HepG2 (cell line): ENCODE measurements around the gene NCAM2. TPM values are rescaled to one million over a fixed set of nuclear protein-coding genes. Genes with fewer than 3 reads are reported as not detected.

Source experiments
- ATAC-seq: fragments of 200-7000 bp; cut with Tn5 transposase; 3 replicates; pipeline ENCODE4 v1.9.1; 2020; ENCODE audit warnings: mild to moderate bottlenecking, moderate library complexity
- BruUV-seq: library from RNA; stranded (reverse); fragments of 400-500 nt; replicated peaks from 2 replicates; lab custom pipeline; 2021; lab: Mats Ljungman, UMichigan
- CTCF ChIA-PET: fragments of 300-600 bp; formaldehyde crosslinking; extraction: SDS; loops from one replicate; lab custom pipeline; 2021; ENCODE audit warnings: low total read pairs, inconsistent platforms, low intra/inter-chr PET ratio; lab: Yijun Ruan, JAX
- POLR2A ChIA-PET: fragments of 350-600 bp; sonication (Branson Sonifier 250); formaldehyde crosslinking; loops from one replicate; lab custom pipeline; 2020; ENCODE audit warnings: antibody characterized with exemption, inconsistent platforms; lab: Yijun Ruan, JAX
- DNase-seq: peaks from one replicate; pipeline ENCODE4 v3.0.0-alpha.2; 2015; ENCODE audit warnings: low spot score
- FAIRE-seq: peaks from 3 replicates; lab custom pipeline; 2011; peaks lifted over from hg19 to GRCh38; lab: Jason Lieb, UNC
- H2AFZ ChIP-seq: one replicate; pipeline ENCODE4 v1.6.1; 2011; ENCODE audit warnings: low read length, inconsistent platforms
- H3K27ac ChIP-seq: fragments of 300-600 bp; 3 replicates; pipeline ENCODE4 v1.8.0; 2011; ENCODE audit warnings: mixed run types, mild to moderate bottlenecking, mixed read lengths, low read length, inconsistent platforms; ENCODE audit not compliant: insufficient read depth; ENCODE audit errors: extremely low read length
- H3K27me3 ChIP-seq, 2 experiments: fragments of 200-600 bp in 1 of 2; 2 replicates in 1 of 2; 3 replicates in 1 of 2; pipeline versions ENCODE4 v1.6.0 to v1.8.0; 2011; ENCODE audit warnings: low read length in 2 of 2, mild to moderate bottlenecking in 2 of 2, moderate library complexity in 2 of 2, inconsistent platforms in 1 of 2; ENCODE audit not compliant: insufficient read depth in 2 of 2, control insufficient read depth in 1 of 2
- H3K36me3 ChIP-seq, 2 experiments: fragments of 200-600 bp in 1 of 2; replicated peaks in 1 of 2; 2 replicates in 1 of 2; 3 replicates in 1 of 2; pipeline versions ENCODE4 v1.5.1 to v1.8.0; 2011; ENCODE audit warnings: low read length in 2 of 2, inconsistent platforms in 1 of 2; ENCODE audit not compliant: insufficient read depth in 2 of 2, control insufficient read depth in 1 of 2
- H3K4me1 ChIP-seq: 2 replicates; pipeline ENCODE4 v1.5.1; 2012; ENCODE audit warnings: low read length, inconsistent platforms; ENCODE audit not compliant: insufficient read depth
- H3K4me2 ChIP-seq: 2 replicates; pipeline ENCODE4 v1.6.0; 2011; ENCODE audit warnings: low read depth, low read length, inconsistent platforms
- H3K4me3 ChIP-seq, 3 experiments: fragments of 200-600 bp in 1 of 3; sonication (generic), shearing (Covaris generic) in 1 of 3; replicated peaks in 1 of 3; 2 replicates each; pipeline ENCODE4 v1.5.1; 2011 to 2016; ENCODE audit warnings: low read length in 3 of 3, inconsistent platforms in 2 of 3, low read depth in 2 of 3, mild to moderate bottlenecking in 2 of 3, control low read depth in 1 of 3, mixed read lengths in 1 of 3; ENCODE audit not compliant: insufficient read depth in 1 of 3
- H3K79me2 ChIP-seq: one replicate; pipeline ENCODE4 v1.6.1; 2011; ENCODE audit warnings: low read length, inconsistent platforms; ENCODE audit not compliant: insufficient read depth
- H3K9ac ChIP-seq: 2 replicates; pipeline ENCODE4 v1.6.0; 2011; ENCODE audit warnings: mild to moderate bottlenecking, low read depth, low read length, inconsistent platforms; ENCODE audit not compliant: insufficient read depth
- H3K9me3 ChIP-seq: 2 replicates; pipeline ENCODE4 v1.5.1; 2012; ENCODE audit warnings: mild to moderate bottlenecking, low read length
- H4K20me1 ChIP-seq: 2 replicates; pipeline ENCODE4 v1.6.0; 2011; ENCODE audit warnings: inconsistent platforms, mild to moderate bottlenecking, low read length, moderate library complexity; ENCODE audit not compliant: insufficient read depth
- FOXA3 ChIP-seq: IDR thresholded peaks from 2 replicates; pipeline ENCODE4 v1.6.1; 2016; ENCODE audit warnings: missing genetic modification reagents, missing compliant biosample characterization
- JARID2 ChIP-seq: sonication (generic); formaldehyde crosslinking; IDR thresholded peaks from 2 replicates; pipeline ENCODE4 v1.8.1; 2023; ENCODE audit warnings: missing genetic modification reagents, inconsistent platforms; ENCODE audit not compliant: insufficient replicate concordance
- ZSCAN25 ChIP-seq: sonication (generic); formaldehyde crosslinking; IDR thresholded peaks from 2 replicates; pipeline ENCODE4 v1.8.0; 2022; ENCODE audit warnings: mild to moderate bottlenecking, missing genetic modification reagents
- WGBS: methylation state at CpG from one replicate; pipeline ENCODE4 v1.1.6; 2017; ENCODE audit warnings: low lambda C conversion rate; 5-methylcytosine and 5-hydroxymethylcytosine counted together
- in situ Hi-C: cut with HindIII; loops from 2 replicates; pipeline ENCODE4 v1.10.0; 2017; ENCODE audit warnings: low pct_unique_long_range_greater_than_20kb; ENCODE audit not compliant: extremely low pct_ligation_motif_present
- intact Hi-C: fragments of 100-400 bp; cut with micrococcal nuclease; formaldehyde crosslinking; loops from one replicate; pipeline ENCODE4 v1.10.0; 2022; ENCODE audit not compliant: unreplicated experiment
- polyA plus RNA-seq, 8 experiments: library from polyadenylated mRNA; depleted of rRNA in 3 of 8; stranded (reverse) in 7 of 8; unstranded in 1 of 8; fragments of >200 nt; fragmentation: Illumina TruSeq in 4 of 8; extraction: Trizol in 4 of 8; gene quantifications; 2 replicates each; pipeline versions ENCODE4 v1.2.1 to v1.2.3, GENCODE V29; 2011 to 2016; ENCODE audit warnings: low read depth in 4 of 8, missing spikeins in 1 of 8, mixed read lengths in 1 of 8; ENCODE audit not compliant: insufficient read depth in 1 of 8
- total RNA-seq, 5 experiments: library from RNA; depleted of rRNA; stranded (reverse); fragments of >200 nt; fragmentation: Illumina TruSeq; extraction: Trizol; gene quantifications; 2 replicates each; pipeline ENCODE4 v1.2.3, GENCODE V29; 2016; ENCODE audit warnings: low read depth in 1 of 5
- TF ChIP-seq, protein P1 (sequence below): sonication (generic); formaldehyde crosslinking; IDR thresholded peaks from 2 replicates; pipeline ENCODE4 v1.5.1; 2020; ENCODE audit warnings: missing genetic modification reagents, mild to moderate bottlenecking, borderline replicate concordance
- TF ChIP-seq, protein P2 (sequence below): sonication (generic); formaldehyde crosslinking; IDR thresholded peaks from 2 replicates; pipeline ENCODE4 v1.4.0; 2020; ENCODE audit warnings: missing genetic modification reagents
- TF ChIP-seq, protein P3 (sequence below): sonication (generic); formaldehyde crosslinking; IDR thresholded peaks from 2 replicates; pipeline ENCODE4 v1.8.1; 2023; ENCODE audit warnings: mild to moderate bottlenecking, missing genetic modification reagents
- TF ChIP-seq, protein P4 (sequence below): sonication (generic); formaldehyde crosslinking; IDR thresholded peaks from 2 replicates; pipeline ENCODE4 v1.4.0; 2020; ENCODE audit warnings: mild to moderate bottlenecking, missing genetic modification reagents

NCAM2 gene
- total and polyA plus RNA-seq, 2 of the 13 experiments (the other 11 are each of a cell fraction or from before 2014, with no cell fraction given) = not detected

DNA sequence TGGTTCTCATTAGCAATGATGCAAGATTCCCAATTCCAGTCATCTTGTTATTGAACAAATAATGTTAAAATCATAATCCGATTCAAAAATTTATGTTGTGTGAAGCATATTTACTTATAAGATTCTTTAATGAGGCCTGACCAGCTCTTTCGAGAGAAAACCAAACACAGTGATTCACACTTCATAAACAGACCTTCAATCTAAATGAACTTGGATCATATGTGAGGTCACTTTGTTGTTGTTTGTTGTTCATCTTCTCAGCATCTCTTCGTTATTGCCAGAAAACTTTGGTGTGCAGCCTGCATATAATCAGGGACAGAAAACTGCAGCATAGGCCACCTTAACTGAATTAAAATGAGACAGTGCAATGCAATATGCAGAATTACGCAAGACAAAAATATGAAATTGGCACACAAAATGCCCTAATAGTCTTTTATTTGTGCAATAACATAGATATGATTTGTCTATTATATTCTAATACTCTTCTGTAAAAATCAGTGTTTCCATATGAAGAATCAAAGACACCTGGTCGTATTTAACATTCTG, 30.1 kb downstream of the NCAM2 start:
- 1% methylated on average over 5 of the region's 5 CpGs for WGBS
- Histone ChIP-seq H3K9ac (no peak overlapping the region), H3K27ac (no peak overlapping the region), H3K9me3 (peaks cover 15% of the 10 kb centered on the region), H3K4me3 (no peak overlapping the region), H4K20me1 (no peaks in the 10 kb centered on the region), H3K4me2 (no peak overlapping the region), H3K36me3 (no peaks in the 10 kb centered on the region), H3K27me3 (no peaks in the 10 kb centered on the region), H2AFZ (no peak overlapping the region), H3K4me1 (no peaks in the 10 kb centered on the region), H3K79me2 (no peaks in the 10 kb centered on the region)
- intact Hi-C loops = no loop called here
- BruUV-seq = no TSS peak
- no peak for FAIRE-seq
- DNase-seq = no peak
- in situ Hi-C loops = no loop called here
- POLR2A ChIA-PET = no interaction called here
- no peak for TF ChIP-seq FOXA3 (CRISPR knock-in tag)
- TF ChIP-seq, protein P1, sequence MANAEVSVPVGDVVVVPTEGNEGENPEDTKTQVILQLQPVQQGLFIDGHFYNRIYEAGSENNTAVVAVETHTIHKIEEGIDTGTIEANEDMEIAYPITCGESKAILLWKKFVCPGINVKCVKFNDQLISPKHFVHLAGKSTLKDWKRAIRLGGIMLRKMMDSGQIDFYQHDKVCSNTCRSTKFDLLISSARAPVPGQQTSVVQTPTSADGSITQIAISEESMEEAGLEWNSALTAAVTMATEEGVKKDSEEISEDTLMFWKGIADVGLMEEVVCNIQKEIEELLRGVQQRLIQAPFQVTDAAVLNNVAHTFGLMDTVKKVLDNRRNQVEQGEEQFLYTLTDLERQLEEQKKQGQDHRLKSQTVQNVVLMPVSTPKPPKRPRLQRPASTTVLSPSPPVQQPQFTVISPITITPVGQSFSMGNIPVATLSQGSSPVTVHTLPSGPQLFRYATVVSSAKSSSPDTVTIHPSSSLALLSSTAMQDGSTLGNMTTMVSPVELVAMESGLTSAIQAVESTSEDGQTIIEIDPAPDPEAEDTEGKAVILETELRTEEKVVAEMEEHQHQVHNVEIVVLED (CRISPR knock-in tag) = no peak
- TF ChIP-seq, protein P2, sequence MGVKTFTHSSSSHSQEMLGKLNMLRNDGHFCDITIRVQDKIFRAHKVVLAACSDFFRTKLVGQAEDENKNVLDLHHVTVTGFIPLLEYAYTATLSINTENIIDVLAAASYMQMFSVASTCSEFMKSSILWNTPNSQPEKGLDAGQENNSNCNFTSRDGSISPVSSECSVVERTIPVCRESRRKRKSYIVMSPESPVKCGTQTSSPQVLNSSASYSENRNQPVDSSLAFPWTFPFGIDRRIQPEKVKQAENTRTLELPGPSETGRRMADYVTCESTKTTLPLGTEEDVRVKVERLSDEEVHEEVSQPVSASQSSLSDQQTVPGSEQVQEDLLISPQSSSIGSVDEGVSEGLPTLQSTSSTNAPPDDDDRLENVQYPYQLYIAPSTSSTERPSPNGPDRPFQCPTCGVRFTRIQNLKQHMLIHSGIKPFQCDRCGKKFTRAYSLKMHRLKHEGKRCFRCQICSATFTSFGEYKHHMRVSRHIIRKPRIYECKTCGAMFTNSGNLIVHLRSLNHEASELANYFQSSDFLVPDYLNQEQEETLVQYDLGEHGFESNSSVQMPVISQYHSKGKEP (CRISPR knock-in tag) = no peak
- TF ChIP-seq, protein P3, sequence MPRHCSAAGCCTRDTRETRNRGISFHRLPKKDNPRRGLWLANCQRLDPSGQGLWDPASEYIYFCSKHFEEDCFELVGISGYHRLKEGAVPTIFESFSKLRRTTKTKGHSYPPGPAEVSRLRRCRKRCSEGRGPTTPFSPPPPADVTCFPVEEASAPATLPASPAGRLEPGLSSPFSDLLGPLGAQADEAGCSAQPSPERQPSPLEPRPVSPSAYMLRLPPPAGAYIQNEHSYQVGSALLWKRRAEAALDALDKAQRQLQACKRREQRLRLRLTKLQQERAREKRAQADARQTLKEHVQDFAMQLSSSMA (CRISPR knock-in tag) = no peak
- no peak for TF ChIP-seq ZSCAN25
- TF ChIP-seq JARID2 = no peak
- TF ChIP-seq, protein P4, sequence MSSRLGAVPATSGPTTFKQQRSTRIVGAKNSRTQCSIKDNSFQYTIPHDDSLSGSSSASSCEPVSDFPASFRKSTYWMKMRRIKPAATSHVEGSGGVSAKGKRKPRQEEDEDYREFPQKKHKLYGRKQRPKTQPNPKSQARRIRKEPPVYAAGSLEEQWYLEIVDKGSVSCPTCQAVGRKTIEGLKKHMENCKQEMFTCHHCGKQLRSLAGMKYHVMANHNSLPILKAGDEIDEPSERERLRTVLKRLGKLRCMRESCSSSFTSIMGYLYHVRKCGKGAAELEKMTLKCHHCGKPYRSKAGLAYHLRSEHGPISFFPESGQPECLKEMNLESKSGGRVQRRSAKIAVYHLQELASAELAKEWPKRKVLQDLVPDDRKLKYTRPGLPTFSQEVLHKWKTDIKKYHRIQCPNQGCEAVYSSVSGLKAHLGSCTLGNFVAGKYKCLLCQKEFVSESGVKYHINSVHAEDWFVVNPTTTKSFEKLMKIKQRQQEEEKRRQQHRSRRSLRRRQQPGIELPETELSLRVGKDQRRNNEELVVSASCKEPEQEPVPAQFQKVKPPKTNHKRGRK (CRISPR knock-in tag) = no peak
- ATAC-seq = no peak
- CTCF ChIA-PET = no interaction called here
